Right lobe of liver (tissue), 6 donors: ENCODE measurements around the gene PPM1B. TPM values are rescaled to one million over a fixed set of nuclear protein-coding genes. Genes with fewer than 3 reads are reported as not detected.
"Not testable (repeated sequence)": the region's sequence is repeated elsewhere in the genome, so short reads cannot be mapped to it uniquely, and the experiment has no call there.

Source experiments
- ATAC-seq, 4 donors: fragments of 200-7000 bp; cut with Tn5 transposase; one replicate each; pipeline ENCODE4 v1.9.1; 2020; ENCODE audit warnings: mild to moderate bottlenecking in 4 of 4, moderate library complexity in 4 of 4
- DNase-seq, 3 donors: peaks; one replicate each; pipeline ENCODE4 v3.0.0-alpha.2; 2020
- H3K27ac ChIP-seq, 3 donors: fragments of 200-600 bp; one replicate each; pipeline ENCODE4 v1.8.0; 2022
- H3K27me3 ChIP-seq, 2 donors: fragments of 200-600 bp; one replicate each; pipeline ENCODE4 v1.8.0; 2022
- H3K36me3 ChIP-seq, 4 donors: fragments of 200-600 bp; sonication (generic) in 1 of 4; one replicate each; pipeline versions ENCODE4 v1.5.1 to v1.8.0; 2017 to 2022; ENCODE audit warnings: control low read depth in 1 of 4
- H3K4me1 ChIP-seq, 4 donors: fragments of 200-600 bp; sonication (generic) in 1 of 4; one replicate each; pipeline versions ENCODE4 v1.5.1 to v1.8.0; 2017 to 2022; ENCODE audit warnings: control low read depth in 1 of 4
- H3K4me3 ChIP-seq, 3 donors: fragments of 200-600 bp; one replicate each; pipeline ENCODE4 v1.8.0; 2022
- H3K9me3 ChIP-seq, 4 donors: fragments of 200-600 bp; sonication (generic) in 1 of 4; one replicate each; pipeline versions ENCODE4 v1.5.1 to v1.8.0; 2017 to 2022; ENCODE audit warnings: control low read depth in 1 of 4
- CTCF ChIP-seq, 4 donors: fragments of 200-600 bp in 3 of 4; fragments of 450-650 bp in 1 of 4; IDR thresholded peaks; one replicate each; pipeline versions ENCODE4 v1.5.1 to v1.8.0; 2016 to 2022; ENCODE audit warnings: antibody characterized with exemption in 4 of 4, mild to moderate bottlenecking in 2 of 4
- POLR2A ChIP-seq: fragments of 450-650 bp; IDR thresholded peaks from one replicate; pipeline ENCODE4 v1.6.1; 2017; ENCODE audit warnings: antibody characterized with exemption, mild to moderate bottlenecking
- WGBS: methylation state at CpG from one replicate; pipeline ENCODE4 v1.1.6; 2018; ENCODE audit warnings: low coverage, low lambda C conversion rate; ENCODE audit not compliant: insufficient coverage; ENCODE audit errors: missing lambda C conversion rate; 5-methylcytosine and 5-hydroxymethylcytosine counted together
- intact Hi-C, 2 donors: fragments of 100-400 bp; cut with DNase I; formaldehyde crosslinking; loops; one replicate each; pipeline versions ENCODE4 v1.11.2 to v1.14.1; 2022
- total RNA-seq, 6 experiments: library from RNA; depleted of rRNA in 2 of 6; stranded (reverse); fragments of >200 nt in 2 of 6; fragmentation: NEBNext Ultra II Directional in 3 of 6; extraction: Animal tissue kit (Norgen Biotek cat#: 25700) in 3 of 6; gene quantifications; one replicate each; pipeline versions ENCODE4 v1.1.0 to v1.2.4, GENCODE V29; 2016 to 2023
- donor health status: DM: no; HTN: yes; CAD: no.
- donor health status: DM: no; HTN: no; CAD: no.
- donor health status: DM: no; HTN: no; CAD: no.
- donor health status: DM: no; HTN: yes; CAD: no.
- donor health status: DM: no; HTN: yes; CAD: no.

Gene PPM1B
- total RNA-seq, 6 experiments from 2014 or later: 20.4 to 43.3 (median 27.8) TPM

GRCh38 chr2:44170311-44170717 lies 1.6 kb downstream of the PPM1B start:
- H3K4me1 ChIP-seq: peaks cover 0 to 24% (median 6%) of the 10 kb centered on the region in 4 donors
- TF ChIP-seq CTCF (IDR thresholded peaks at IDR 0.05): no peak
- TF ChIP-seq POLR2A: peak; percentile 71
- ATAC-seq: no peak
- H3K9me3 ChIP-seq: no peaks in the 10 kb centered on the region
- H3K4me3 ChIP-seq: peak overlapping the region; percentile 90 to 94 (median 92)
- H3K36me3 ChIP-seq: no peaks in the 10 kb centered on the region
- intact Hi-C loops: no loop called here
- DNase-seq: no peak
- WGBS: 0% methylated on average over 3 of the region's 3 CpGs
- H3K27me3 ChIP-seq: no peaks in the 10 kb centered on the region
- H3K27ac ChIP-seq: peak overlapping the region; percentile 91 to 96 (median 94)

GRCh38 chr2:44171018-44171417 lies 2.3 kb downstream of the PPM1B start:
- TF ChIP-seq CTCF (IDR thresholded peaks at IDR 0.05) (no peak), POLR2A (no peak)
- H3K27ac ChIP-seq: peak overlapping the region in 2 of 3 donors; percentile 63 to 94

GRCh38 chr2:44171442-44171841 lies 2.8 kb downstream of the PPM1B start:
- H3K27me3 ChIP-seq, intact Hi-C loops, ATAC-seq, H3K9me3 ChIP-seq, H3K36me3 ChIP-seq, DNase-seq: not testable (repeated sequence)
- H3K27ac ChIP-seq: peak overlapping the region in 2 of 3 donors; percentile 63 to 94
- peaks cover 0 to 24% (median 6%) of the 10 kb centered on the region in 4 donors for H3K4me1 ChIP-seq
- H3K4me3 ChIP-seq: peak overlapping the region in 2 of 3 donors; percentile 90 to 92
- WGBS: 20% methylated on average over 4 of the region's 8 CpGs

More at GRCh38 chr2:44171018-44171417, 2.3 kb downstream of the PPM1B start:
- ATAC-seq (no peak), DNase-seq (no peak)
- Histone ChIP-seq H3K4me1 (peaks cover 0 to 24% (median 6%) of the 10 kb centered on the region in 4 donors), H3K9me3 (no peaks in the 10 kb centered on the region), H3K4me3 (peak overlapping the region in 2 of 3 donors; percentile 90 to 92), H3K27me3 (no peaks in the 10 kb centered on the region), H3K36me3 (no peaks in the 10 kb centered on the region)
- 9% methylated on average over 2 of the region's 2 CpGs for WGBS
- intact Hi-C loops: no loop called here

GRCh38 chr2:44172576-44172975 lies 3.9 kb downstream of the PPM1B start:
- ATAC-seq: no peak
- Histone ChIP-seq H3K27ac (no peak overlapping the region), H3K9me3 (no peaks in the 10 kb centered on the region), H3K4me3 (no peak overlapping the region), H3K36me3 (no peaks in the 10 kb centered on the region), H3K27me3 (no peaks in the 10 kb centered on the region), H3K4me1 (peaks cover 0 to 24% (median 6%) of the 10 kb centered on the region in 4 donors)
- intact Hi-C loops: no loop called here
- TF ChIP-seq CTCF (IDR thresholded peaks at IDR 0.05): no peak
- TF ChIP-seq POLR2A: no peak
- 100% methylated on average over 2 of the region's 4 CpGs for WGBS
- DNase-seq: no peak

GRCh38 chr2:44178950-44179349 lies 10.3 kb downstream of the PPM1B start:
- TF ChIP-seq POLR2A (no peak), CTCF (IDR thresholded peaks at IDR 0.05) (no peak)
- Histone ChIP-seq H3K9me3 (no peaks in the 10 kb centered on the region), H3K27me3 (no peaks in the 10 kb centered on the region), H3K27ac (no peak overlapping the region), H3K4me3 (no peak overlapping the region), H3K36me3 (no peaks in the 10 kb centered on the region), H3K4me1 (peaks cover 0 to 33% (median 5%) of the 10 kb centered on the region in 4 donors)
- no peak for ATAC-seq
- intact Hi-C loops: no loop called here
- no peak for DNase-seq
